Activated CD8-positive, alpha-beta T cell treated with anti-CD3 and anti-CD28 coated beads for 36 hours (primary cell): Measurements from ENCODE around the gene MYO6. TPM values are rescaled to one million over a fixed set of nuclear protein-coding genes. Genes with fewer than 3 reads are reported as not detected.
"Not testable (repeated sequence)": the region's sequence is repeated elsewhere in the genome, so short reads cannot be mapped to it uniquely, and the experiment has no call there.

Experiments
- ATAC-seq: fragments of 200-7000 bp; cut with Tn5 transposase; one replicate; pipeline ENCODE4 v1.10.0; 2021; ENCODE audit warnings: mild to moderate bottlenecking, moderate library complexity
- CTCF ChIA-PET: fragments of 350-600 bp; sonication (Branson Sonifier 250); formaldehyde crosslinking; loops from one replicate; lab custom pipeline; 2021; ENCODE audit warnings: antibody characterized with exemption; lab: Charles Lee
- POLR2A ChIA-PET: fragments of 350-600 bp; sonication (Branson Sonifier 250); formaldehyde crosslinking; loops from one replicate; lab custom pipeline; 2021; ENCODE audit warnings: antibody characterized with exemption; lab: Charles Lee
- DNase-seq: peaks from one replicate; pipeline ENCODE4 v3.0.0-alpha.2; 2020
- H3K27ac Mint-ChIP-seq: one replicate; pipeline ENCODE4 v1.8.0; 2021; ENCODE audit warnings: mild to moderate bottlenecking, mixed read lengths
- H3K27me3 Mint-ChIP-seq: one replicate; pipeline ENCODE4 v1.8.0; 2021; ENCODE audit warnings: mixed read lengths
- H3K36me3 Mint-ChIP-seq: one replicate; pipeline ENCODE4 v1.8.0; 2021; ENCODE audit warnings: low read depth, mixed read lengths
- H3K4me1 Mint-ChIP-seq: one replicate; pipeline ENCODE4 v1.8.0; 2021; ENCODE audit warnings: low read depth, mixed read lengths
- H3K4me3 Mint-ChIP-seq: one replicate; pipeline ENCODE4 v1.8.0; 2021; ENCODE audit warnings: mild to moderate bottlenecking, moderate library complexity, mixed read lengths
- H3K9me3 Mint-ChIP-seq: one replicate; pipeline ENCODE4 v1.8.0; 2021; ENCODE audit warnings: mixed read lengths
- CTCF ChIP-seq: fragments of 200-600 bp; IDR thresholded peaks from one replicate; pipeline ENCODE4 v1.8.0; 2022; ENCODE audit warnings: antibody characterized with exemption, mild to moderate bottlenecking
- intact Hi-C: fragments of 100-400 bp; cut with micrococcal nuclease; formaldehyde crosslinking; loops from one replicate; pipeline ENCODE4 v1.10.0; 2022
- total RNA-seq, 2 experiments: library from RNA; stranded (reverse); gene quantifications; one replicate each; pipeline ENCODE4 v1.2.3, GENCODE V29; 2021

The MYO6 gene
- 1 to 10 TPM; 1.4 TPM for total RNA-seq

GRCh38 chr6:75748743-75749538 lies at the start of gene MYO6:
Gene MYO6 (plus strand): TSS chr6:75749239. CDS start chr6:75817548, 68,309 bp downstream.
- peak; percentile 85 for ATAC-seq
- ChIA-PET CTCF (no interaction called here), POLR2A (no interaction called here)
- peaks cover 6% of the 10 kb centered on the region for H3K4me1 Mint-ChIP-seq
- no peaks in the 10 kb centered on the region for H3K9me3 Mint-ChIP-seq
- intact Hi-C loops = no loop called here
- DNase-seq = peak; percentile 25
- peaks cover 40% of the 10 kb centered on the region for H3K27me3 Mint-ChIP-seq
- no peaks in the 10 kb centered on the region for H3K36me3 Mint-ChIP-seq
- no peak for TF ChIP-seq CTCF
- no peak within 1 kb of the TSS for H3K27ac Mint-ChIP-seq
- peak within 1 kb of the TSS; percentile 82 for H3K4me3 Mint-ChIP-seq

GRCh38 chr6:75708334-75708733 lies 40.7 kb upstream of the MYO6 start:
- DNase-seq, POLR2A ChIA-PET, intact Hi-C loops, H3K4me1 Mint-ChIP-seq, H3K9me3 Mint-ChIP-seq, H3K27me3 Mint-ChIP-seq, H3K4me3 Mint-ChIP-seq, H3K27ac Mint-ChIP-seq, ATAC-seq: not testable (repeated sequence)
- H3K36me3 Mint-ChIP-seq = peaks cover 22% of the 10 kb centered on the region
- CTCF ChIA-PET = interaction anchor here (1.2 kb wide), 1 partner anchor 60 kb away, joined by 3 read pairs; no protein-coding TSS in a partner anchor

GRCh38 chr6:75711173-75711572 lies 37.9 kb upstream of the MYO6 start:
- DNase-seq (no peak), ATAC-seq (no peak)
- POLR2A ChIA-PET = no interaction called here
- Mint-ChIP-seq H3K4me3 (no peak overlapping the region), H3K27me3 (no peaks in the 10 kb centered on the region), H3K4me1 (no peaks in the 10 kb centered on the region), H3K36me3 (peaks cover 22% of the 10 kb centered on the region), H3K9me3 (no peaks in the 10 kb centered on the region), H3K27ac (no peak overlapping the region)
- no peak for TF ChIP-seq CTCF
- CTCF ChIA-PET = no interaction called here
- intact Hi-C loops = no loop called here

GRCh38 chr6:75719133-75719532 lies 29.9 kb upstream of the MYO6 start:
- ATAC-seq = no peak
- TF ChIP-seq CTCF = no peak
- ChIA-PET POLR2A (no interaction called here), CTCF (no interaction called here)
- Mint-ChIP-seq H3K36me3 (peaks cover 8% of the 10 kb centered on the region), H3K4me3 (no peak overlapping the region), H3K9me3 (no peaks in the 10 kb centered on the region), H3K27me3 (no peaks in the 10 kb centered on the region), H3K27ac (no peak overlapping the region), H3K4me1 (no peaks in the 10 kb centered on the region)
- DNase-seq = no peak
- intact Hi-C loops = no loop called here

GRCh38 chr6:75723382-75723781 lies 25.7 kb upstream of the MYO6 start:
- Mint-ChIP-seq H3K27ac (no peak overlapping the region), H3K4me3 (no peak overlapping the region), H3K27me3 (no peaks in the 10 kb centered on the region), H3K4me1 (no peaks in the 10 kb centered on the region), H3K36me3 (no peaks in the 10 kb centered on the region), H3K9me3 (no peaks in the 10 kb centered on the region)
- intact Hi-C loops = no loop called here
- ChIA-PET CTCF (no interaction called here), POLR2A (interaction anchor here (0.6 to 0.7 kb wide), 2 partner anchors 21 to 25 kb away, joined by 3 to 4 read pairs; no protein-coding TSS in a partner anchor)
- ATAC-seq (no peak), DNase-seq (no peak)
- TF ChIP-seq CTCF = no peak
